ENCODE results near the gene TWIST2.

The TWIST2 gene

GRCh38 chr2:238874330-238875050 lies 26.6 kb downstream of the TWIST2 start:
- no peak for DNase-seq

- DNase-seq = no peak
These were observed 27.2 kb downstream of the TWIST2 start for GRCh38 chr2:238875101-238875470.

GRCh38 chr2:238875471-238876231 lies 27.8 kb downstream of the TWIST2 start:
- DNase-seq = no peak

GRCh38 chr2:238876232-238876630 lies 28.3 kb downstream of the TWIST2 start:
- no peak for DNase-seq

GRCh38 chr2:238878051-238878735 lies 30.3 kb downstream of the TWIST2 start:
- DNase-seq = no peak

GRCh38 chr2:238879043-238879442 lies 31.2 kb downstream of the TWIST2 start:
- DNase-seq = no peak

- DNase-seq = no peak
These were observed 31.9 kb downstream of the TWIST2 start for GRCh38 chr2:238879621-238880377.

GRCh38 chr2:238881353-238882081 lies 33.6 kb downstream of the TWIST2 start:
- DNase-seq = no peak

- no peak for DNase-seq
These were observed 34.3 kb downstream of the TWIST2 start for GRCh38 chr2:238882082-238882755.

GRCh38 chr2:238883421-238883901 lies 35.6 kb downstream of the TWIST2 start:
- no peak for DNase-seq

GRCh38 chr2:238884122-238884811 lies 36.4 kb downstream of the TWIST2 start:
- DNase-seq = no peak

GRCh38 chr2:238884812-238885408 lies 37.0 kb downstream of the TWIST2 start:
- DNase-seq = no peak

- DNase-seq = no peak
These were observed 38.7 kb downstream of the TWIST2 start for GRCh38 chr2:238886453-238887094.

GRCh38 chr2:238887616-238888015 lies 39.7 kb downstream of the TWIST2 start:
- no peak for DNase-seq

GRCh38 chr2:238888781-238889180 lies 40.9 kb downstream of the TWIST2 start:
- no peak for DNase-seq

GRCh38 chr2:238890131-238890530 lies 42.2 kb downstream of the TWIST2 start:
- no peak for DNase-seq

GRCh38 chr2:238890618-238891456 lies 43.0 kb downstream of the TWIST2 start:
- DNase-seq = no peak

- DNase-seq = no peak
These were observed 43.7 kb downstream of the TWIST2 start for GRCh38 chr2:238891457-238892203.
